HCT116 (cell line): ENCODE results near the gene PDE6A. TPM values are rescaled to one million over a fixed set of nuclear protein-coding genes. Genes with fewer than 3 reads are reported as not detected.
A peak's percentile ranks its signal among the peaks of the same experiment; 100 is the strongest.

Experiments
- CBX3 ChIP-seq: IDR thresholded peaks from 2 replicates; pipeline ENCODE4 v1.6.1; 2012; ENCODE audit warnings: low read depth
- EGR1 ChIP-seq: IDR thresholded peaks from 2 replicates; pipeline ENCODE4 v1.6.1; 2012; ENCODE audit warnings: low read depth
- EZH2phosphoT487 ChIP-seq: fragments of 200-600 bp; IDR thresholded peaks from 2 replicates; pipeline ENCODE4 v1.6.1; 2018; ENCODE audit warnings: antibody characterized with exemption, borderline replicate concordance
- FOSL1 ChIP-seq: IDR thresholded peaks from 2 replicates; pipeline ENCODE4 v1.6.1; 2012; ENCODE audit warnings: low read depth
- JUND ChIP-seq: IDR thresholded peaks from 2 replicates; pipeline ENCODE4 v1.6.1; 2012
- POLR2A ChIP-seq: IDR thresholded peaks from 2 replicates; pipeline ENCODE4 v1.7.0; 2011; ENCODE audit warnings: borderline replicate concordance; ENCODE audit not compliant: insufficient read depth, insufficient read length; ENCODE audit errors: extremely low read depth
- RAD21 ChIP-seq: IDR thresholded peaks from 2 replicates; pipeline ENCODE4 v1.6.1; 2012; ENCODE audit warnings: low read depth, mild to moderate bottlenecking
- SIN3A ChIP-seq: IDR thresholded peaks from 2 replicates; pipeline ENCODE4 v1.6.1; 2012; ENCODE audit warnings: low read depth
- total RNA-seq: library from RNA; stranded (reverse); gene quantifications from one replicate; pipeline ENCODE4 v1.2.1, GENCODE V29; 2021; ENCODE audit not compliant: unreplicated experiment
- TF ChIP-seq, protein P1 (sequence below), 3 experiments: fragments of 200-600 bp in 1 of 3; sonication (generic) in 1 of 3; IDR thresholded peaks in 2 of 3; conservative IDR thresholded peaks in 1 of 3; 2 replicates each; pipeline ENCODE4 v1.5.1; 2012 to 2017; ENCODE audit warnings: low read depth in 2 of 3, low read length in 2 of 3, antibody characterized with exemption in 1 of 3, borderline replicate concordance in 1 of 3, control low read depth in 1 of 3, mild to moderate bottlenecking in 1 of 3, mixed read lengths in 1 of 3, mixed run types in 1 of 3, moderate library complexity in 1 of 3; ENCODE audit not compliant: insufficient read depth in 1 of 3
- TF ChIP-seq, protein P2 (sequence below): IDR thresholded peaks from 2 replicates; pipeline ENCODE4 v1.6.1; 2012; ENCODE audit warnings: low read depth

The PDE6A gene
- total RNA-seq, 1 experiment from 2014 or later, result not detected

DNA sequence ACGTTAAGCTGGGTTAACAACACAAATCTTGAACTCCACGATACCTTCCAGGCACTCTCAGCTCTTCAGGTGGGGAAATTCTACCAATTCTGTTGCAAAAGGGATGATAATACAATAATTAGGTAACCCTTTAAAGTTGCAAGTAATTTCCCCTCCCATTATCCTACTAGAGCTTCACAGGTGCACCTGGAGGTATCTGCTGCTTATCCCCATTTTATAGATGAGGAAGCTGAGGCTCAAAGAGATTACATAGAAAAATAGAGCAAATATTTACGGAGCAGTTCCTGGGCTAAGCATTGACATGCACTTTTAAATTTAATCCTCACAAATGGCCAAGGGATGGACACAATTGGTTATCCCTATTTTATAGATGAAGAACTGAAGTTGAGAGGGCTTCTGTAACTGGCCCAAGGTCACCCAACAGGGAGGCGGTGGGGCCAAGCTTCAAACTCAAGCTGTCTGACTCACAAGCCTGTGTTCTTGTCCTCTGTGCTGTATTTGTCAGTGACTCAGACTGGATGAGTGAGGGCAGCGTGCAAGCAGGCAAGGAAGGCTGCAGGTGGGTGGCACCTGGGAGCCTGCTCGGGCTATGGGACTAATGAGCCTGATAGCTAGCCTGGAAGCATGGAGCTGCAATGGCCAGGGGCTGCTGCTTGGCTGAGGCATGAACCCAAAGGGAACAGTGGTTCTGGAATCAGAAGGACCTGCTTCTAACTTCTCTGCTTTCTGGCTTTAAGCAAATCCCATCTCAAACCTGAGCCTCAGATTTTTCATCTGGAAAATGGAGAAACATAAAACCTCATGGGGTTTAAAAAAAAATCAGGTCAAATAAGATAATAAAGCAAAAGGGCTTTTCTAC is 105.5 kb downstream of the PDE6A start (continued):
- TF ChIP-seq, protein P1, sequence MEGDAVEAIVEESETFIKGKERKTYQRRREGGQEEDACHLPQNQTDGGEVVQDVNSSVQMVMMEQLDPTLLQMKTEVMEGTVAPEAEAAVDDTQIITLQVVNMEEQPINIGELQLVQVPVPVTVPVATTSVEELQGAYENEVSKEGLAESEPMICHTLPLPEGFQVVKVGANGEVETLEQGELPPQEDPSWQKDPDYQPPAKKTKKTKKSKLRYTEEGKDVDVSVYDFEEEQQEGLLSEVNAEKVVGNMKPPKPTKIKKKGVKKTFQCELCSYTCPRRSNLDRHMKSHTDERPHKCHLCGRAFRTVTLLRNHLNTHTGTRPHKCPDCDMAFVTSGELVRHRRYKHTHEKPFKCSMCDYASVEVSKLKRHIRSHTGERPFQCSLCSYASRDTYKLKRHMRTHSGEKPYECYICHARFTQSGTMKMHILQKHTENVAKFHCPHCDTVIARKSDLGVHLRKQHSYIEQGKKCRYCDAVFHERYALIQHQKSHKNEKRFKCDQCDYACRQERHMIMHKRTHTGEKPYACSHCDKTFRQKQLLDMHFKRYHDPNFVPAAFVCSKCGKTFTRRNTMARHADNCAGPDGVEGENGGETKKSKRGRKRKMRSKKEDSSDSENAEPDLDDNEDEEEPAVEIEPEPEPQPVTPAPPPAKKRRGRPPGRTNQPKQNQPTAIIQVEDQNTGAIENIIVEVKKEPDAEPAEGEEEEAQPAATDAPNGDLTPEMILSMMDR (IDR thresholded peaks at IDR 0.05 in 2 of 3, conservative IDR thresholded peaks at IDR 0.05 in 1 of 3; ENCODE audit: borderline replicate concordance in 1 of 3, insufficient read depth in 1 of 3, low read depth in 2 of 3, low read length in 2 of 3), result no peak
- TF ChIP-seq POLR2A (no peak), SIN3A (no peak), EGR1 (no peak), EZH2phosphoT487 (no peak), JUND (peak; percentile 25; the same call in 1 of the 2 replicates), CBX3 (peak; percentile 63; the same call in 1 of the 2 replicates), FOSL1 (peak; percentile 50), RAD21 (no peak)
- TF ChIP-seq, protein P2, sequence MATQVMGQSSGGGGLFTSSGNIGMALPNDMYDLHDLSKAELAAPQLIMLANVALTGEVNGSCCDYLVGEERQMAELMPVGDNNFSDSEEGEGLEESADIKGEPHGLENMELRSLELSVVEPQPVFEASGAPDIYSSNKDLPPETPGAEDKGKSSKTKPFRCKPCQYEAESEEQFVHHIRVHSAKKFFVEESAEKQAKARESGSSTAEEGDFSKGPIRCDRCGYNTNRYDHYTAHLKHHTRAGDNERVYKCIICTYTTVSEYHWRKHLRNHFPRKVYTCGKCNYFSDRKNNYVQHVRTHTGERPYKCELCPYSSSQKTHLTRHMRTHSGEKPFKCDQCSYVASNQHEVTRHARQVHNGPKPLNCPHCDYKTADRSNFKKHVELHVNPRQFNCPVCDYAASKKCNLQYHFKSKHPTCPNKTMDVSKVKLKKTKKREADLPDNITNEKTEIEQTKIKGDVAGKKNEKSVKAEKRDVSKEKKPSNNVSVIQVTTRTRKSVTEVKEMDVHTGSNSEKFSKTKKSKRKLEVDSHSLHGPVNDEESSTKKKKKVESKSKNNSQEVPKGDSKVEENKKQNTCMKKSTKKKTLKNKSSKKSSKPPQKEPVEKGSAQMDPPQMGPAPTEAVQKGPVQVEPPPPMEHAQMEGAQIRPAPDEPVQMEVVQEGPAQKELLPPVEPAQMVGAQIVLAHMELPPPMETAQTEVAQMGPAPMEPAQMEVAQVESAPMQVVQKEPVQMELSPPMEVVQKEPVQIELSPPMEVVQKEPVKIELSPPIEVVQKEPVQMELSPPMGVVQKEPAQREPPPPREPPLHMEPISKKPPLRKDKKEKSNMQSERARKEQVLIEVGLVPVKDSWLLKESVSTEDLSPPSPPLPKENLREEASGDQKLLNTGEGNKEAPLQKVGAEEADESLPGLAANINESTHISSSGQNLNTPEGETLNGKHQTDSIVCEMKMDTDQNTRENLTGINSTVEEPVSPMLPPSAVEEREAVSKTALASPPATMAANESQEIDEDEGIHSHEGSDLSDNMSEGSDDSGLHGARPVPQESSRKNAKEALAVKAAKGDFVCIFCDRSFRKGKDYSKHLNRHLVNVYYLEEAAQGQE, result no peak
